ENCODE results near the gene VPS16.

The VPS16 gene

DNA sequence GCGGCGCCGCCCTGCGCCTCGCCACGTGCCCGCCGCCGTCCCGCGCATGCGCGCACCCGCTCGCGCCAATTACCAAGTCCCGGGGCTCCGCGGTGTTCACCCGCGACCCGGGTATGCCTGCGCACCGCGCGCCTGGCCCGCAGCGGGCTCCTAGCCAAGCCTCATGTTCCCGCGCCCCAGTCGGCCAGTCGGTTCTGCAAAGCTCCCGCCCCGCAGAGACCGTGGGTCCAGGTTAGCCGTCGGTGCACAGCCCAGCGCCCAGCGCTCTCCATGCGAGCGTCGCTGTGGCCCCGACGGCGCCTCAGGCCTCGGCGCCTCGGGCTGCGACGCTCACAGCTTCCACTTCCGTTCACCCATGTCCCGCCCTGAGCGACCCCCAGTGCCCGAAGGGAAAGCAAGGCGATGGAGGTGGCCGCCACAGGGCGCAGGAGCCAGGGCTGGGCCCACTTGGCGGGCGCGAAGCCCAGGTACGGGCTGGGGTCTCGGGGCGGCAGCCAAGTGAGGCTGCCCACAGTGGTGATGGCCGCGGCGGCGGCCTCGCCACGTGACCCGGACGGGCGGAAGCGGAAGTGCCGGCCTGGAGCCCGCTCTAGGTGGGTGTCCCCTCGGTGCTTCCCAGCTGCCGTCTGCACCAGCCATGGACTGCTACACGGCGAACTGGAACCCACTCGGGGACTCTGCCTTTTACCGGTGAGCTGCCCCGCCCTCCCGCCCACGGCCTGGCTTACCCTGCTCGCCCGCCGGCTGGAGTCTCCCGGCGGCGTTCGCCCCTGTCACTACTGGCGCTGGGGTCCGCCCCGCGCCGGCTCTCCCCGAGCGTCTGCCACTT is at the start of gene VPS16, which contains the start of gene PCED1A:
TSS of gene VPS16 (plus strand) at position 608 of the 829 bp plus-strand sequence. CDS start at position 638, 30 bp downstream.
TSS of gene PCED1A (minus strand) at position 518 of the 829 bp plus-strand sequence. CDS start 743 bp downstream, outside the sequence.
- peak; percentile 94 for DNase-seq

DNA sequence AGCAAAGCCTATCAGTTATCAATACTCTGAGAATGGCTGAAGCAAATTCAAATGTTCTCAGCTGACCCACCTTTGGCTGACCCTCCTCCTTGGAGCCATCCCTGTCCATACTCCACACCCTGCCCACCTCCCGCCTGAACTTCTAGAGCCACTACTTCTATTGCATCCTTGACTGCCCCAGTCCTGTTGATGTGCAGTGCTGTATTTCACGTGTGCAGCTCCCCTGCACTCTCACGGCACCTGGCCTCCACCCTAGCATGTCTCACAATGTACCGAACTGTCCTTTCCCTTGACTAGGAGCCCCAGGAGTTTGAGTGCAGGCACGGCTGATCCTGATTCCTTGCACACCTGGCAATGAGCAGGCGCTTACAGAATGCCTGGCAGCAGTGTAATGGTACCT is 47.1 kb upstream of the VPS16 start:
- DNase-seq, result no peak

DNA sequence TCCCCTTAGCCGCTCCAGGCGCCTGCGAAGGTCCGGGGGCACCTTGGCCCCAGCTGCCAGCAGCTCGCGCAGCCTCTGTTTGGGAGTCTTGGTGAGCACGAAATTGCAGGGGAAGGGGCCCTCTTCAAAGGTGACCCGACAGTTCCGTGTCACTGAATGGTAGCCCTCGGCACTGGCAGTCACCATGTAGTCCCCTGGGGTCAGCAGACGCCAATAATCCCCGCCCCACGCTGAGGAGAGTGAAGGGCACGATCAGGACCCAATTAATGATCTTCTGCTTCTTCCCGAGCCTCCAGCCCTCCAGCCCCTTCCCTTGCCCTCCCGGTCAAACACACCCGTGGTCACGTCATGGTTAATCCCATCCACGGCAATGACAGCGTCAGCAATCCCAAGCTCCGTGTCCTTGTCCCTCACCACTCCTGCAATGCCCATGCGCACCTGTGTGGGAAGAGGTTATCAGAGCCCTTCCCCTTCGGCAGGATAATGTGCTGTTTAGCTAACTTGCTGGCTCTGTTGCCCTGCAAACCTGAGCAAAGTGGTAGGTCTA is 46.3 kb upstream of the VPS16 start:
- DNase-seq, result peak; percentile 17

DNA sequence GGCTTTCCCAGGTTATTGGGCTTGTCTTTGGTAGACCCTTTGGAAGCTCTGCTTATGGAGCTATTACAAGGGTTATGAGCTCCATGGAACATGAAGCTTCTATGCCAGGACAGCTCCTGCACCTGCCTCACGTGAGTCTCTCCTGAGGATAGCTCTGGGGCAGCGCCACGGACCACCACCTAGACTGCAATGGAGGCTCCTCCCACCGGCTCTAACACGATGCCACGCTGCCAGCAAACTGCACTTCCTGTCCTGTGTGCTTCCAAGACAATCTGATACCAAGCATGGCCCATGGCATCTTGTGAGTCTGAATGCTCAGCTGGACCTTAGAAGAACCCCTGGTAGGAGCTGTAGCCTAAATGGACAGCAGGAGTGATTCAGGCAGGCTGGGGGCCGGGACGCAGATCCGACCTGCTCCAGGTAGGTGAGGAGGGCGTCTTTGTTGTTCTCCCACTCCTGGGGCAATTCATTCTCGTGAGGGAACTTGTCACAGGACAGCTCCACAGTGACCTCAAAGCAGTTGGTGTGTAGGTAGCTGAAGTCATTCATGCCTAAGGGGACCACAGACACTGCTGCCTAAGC is 45.6 kb upstream of the VPS16 start:
- DNase-seq, result no peak

DNA sequence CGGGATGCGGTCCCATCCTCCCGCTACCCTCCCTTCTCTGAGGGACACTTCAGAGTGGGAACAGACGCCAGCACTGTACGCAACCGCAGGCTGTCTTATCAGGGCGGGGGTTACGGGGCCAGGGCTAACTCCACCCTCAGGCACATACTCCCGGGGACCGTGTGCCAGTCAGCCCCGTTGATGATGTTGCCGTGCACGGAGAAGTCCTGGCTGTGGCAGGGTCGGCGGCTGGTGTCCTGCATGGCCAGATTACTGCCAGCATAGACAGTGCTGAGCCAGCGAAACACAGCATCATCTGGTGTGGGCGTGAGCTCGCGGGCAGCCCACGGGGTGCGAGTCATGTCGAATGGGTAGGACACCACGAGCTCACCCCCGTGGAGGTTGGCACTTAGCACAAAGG is 45.1 kb upstream of the VPS16 start:
- DNase-seq, result peak; percentile 17

DNA sequence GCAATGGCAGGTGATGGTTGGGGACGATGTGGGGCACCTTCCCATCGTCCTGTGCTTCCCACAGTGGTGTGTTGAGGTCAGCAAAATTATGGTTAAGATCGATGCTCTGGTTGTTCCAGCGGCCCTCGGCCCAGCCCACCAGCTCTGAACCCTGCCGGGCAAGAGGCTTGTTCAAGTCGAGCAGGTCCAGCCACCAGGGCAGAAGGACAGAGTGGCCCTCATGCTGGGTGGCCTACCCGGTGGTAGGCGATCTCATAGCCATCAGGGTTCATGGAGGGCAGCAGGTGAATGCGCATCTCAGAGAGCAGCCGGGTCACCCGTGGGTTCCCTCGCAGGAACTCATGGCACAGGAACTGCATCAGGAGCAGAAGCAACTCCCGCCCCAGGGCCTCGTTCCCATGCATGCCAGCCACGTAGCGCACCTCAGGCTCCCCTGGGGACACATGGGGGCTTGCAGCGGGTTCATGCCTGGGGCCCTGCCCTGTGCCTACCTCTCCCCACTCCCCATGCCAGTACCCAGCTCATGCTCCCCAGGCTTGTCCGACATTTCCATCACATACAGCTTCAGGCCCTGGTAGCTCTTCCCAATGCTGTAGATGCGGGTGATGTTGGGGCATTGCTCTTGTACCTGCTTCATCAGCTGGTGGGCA is 44.4 kb upstream of the VPS16 start:
- no peak for DNase-seq

DNA sequence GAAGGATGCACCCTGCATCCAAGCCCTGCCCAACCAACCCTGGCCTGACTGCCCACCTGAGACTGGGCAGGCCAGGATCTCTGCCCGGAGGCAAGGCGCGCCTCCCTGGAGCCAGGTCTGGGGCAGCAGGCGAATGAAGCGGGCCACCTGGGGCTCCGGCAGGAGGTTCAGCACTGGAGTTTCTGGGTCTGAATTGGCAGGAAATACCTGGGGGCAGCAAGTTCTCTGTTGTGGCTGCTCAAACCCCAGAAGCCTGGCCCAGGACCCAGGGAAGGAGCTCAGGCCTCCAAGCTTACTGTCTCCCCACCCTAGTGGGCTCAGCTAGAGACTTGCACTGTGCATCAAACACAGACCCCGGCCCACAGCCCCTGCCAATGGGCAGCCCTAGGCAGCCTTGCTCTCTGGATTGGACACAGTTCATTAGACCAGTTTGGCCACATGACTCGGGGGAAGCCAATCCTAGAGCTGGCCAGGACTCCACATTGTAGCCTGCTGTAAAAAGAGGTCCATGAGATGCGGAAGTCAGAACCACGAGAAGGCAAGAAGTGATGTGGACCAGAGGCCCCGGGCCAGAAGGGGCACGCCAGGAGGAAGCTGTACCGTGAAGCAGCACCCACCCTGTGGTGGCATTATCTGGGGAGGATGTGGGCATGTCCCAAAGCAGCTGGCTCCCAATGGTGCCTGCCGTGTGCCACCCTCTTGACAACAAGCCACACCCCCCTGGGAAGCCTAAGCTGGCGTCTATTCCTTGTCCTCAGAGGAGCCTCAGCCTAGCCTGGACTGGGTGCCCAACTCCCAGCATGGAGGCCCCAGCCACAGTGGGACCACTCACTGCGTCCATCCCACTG is 43.2 kb upstream of the VPS16 start:
- DNase-seq, result no peak

DNA sequence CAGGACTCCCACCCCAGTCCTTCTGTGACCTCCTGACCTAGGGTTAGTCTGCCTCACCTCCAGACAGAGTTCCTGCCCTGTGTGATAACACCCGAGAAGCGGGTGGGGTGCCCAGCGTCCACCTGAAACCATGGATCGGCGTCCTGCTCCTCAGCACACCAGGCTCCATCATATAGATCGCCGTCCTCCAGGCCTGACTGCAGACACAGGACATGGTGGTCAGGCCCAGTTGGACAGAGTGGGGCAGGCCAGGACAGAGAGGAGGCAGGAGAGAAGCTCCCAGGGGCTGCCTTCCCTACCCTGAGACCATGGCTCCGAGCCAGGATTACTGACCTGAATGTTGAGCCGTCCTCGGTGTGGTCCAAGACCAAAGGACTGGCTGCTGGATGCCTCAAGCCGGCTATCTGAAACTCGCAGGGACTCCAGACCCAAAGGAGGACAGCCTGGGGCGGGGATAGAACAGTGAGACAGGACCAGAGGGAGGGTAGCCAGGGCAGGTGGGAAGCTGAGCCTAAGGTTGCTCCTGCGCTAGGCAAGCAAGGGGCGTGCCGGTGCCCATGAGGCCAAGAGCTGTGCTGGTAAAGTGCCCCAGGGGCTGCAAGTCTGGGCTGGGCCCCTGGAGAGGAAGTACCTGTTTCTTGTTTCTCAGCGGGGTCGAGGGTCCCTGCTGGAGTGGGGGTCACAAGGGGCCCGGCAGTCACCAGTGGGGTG is 42.3 kb upstream of the VPS16 start:
- peak; percentile 29 for DNase-seq

DNA sequence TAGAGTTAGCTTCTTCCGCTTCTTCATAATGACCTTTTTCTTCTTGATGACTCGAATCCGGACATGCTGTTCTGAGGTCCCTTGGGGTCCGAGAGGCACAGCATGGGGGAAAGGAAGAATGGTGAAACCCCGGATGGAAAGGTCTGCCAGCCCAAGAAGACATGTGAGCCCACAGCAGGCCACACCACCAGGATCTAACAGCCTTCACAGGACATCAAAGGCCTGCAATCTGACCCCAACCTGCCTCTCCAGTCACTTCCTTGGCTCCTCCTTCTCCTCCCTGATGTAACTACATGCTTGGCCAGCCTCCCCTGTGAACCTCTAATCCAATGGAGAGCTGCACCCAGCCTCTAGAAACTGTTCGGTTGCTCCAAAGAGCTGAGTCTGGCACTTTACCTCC is 41.7 kb upstream of the VPS16 start:
- DNase-seq, result peak; percentile 20

DNA sequence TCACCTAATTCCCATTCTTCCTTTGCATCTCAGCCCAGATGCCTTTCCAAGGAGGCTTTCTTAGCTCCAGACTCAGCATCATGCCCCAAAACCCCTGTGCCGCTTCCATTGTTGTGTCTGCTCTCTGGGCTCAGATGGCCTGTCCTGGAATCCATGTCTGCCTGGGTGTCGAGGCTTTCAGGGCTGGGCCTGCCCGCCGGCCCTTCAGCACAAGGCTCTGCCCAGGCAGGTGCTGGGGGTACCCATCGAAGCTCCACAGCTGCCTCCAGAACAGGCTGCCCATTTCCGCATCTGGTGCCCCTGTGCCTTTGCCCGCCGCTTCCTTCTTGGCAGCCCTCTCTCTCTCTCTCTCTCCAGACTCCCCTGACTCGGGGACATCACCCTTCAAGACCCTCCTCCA is 41.3 kb upstream of the VPS16 start:
- peak; percentile 18 for DNase-seq

DNA sequence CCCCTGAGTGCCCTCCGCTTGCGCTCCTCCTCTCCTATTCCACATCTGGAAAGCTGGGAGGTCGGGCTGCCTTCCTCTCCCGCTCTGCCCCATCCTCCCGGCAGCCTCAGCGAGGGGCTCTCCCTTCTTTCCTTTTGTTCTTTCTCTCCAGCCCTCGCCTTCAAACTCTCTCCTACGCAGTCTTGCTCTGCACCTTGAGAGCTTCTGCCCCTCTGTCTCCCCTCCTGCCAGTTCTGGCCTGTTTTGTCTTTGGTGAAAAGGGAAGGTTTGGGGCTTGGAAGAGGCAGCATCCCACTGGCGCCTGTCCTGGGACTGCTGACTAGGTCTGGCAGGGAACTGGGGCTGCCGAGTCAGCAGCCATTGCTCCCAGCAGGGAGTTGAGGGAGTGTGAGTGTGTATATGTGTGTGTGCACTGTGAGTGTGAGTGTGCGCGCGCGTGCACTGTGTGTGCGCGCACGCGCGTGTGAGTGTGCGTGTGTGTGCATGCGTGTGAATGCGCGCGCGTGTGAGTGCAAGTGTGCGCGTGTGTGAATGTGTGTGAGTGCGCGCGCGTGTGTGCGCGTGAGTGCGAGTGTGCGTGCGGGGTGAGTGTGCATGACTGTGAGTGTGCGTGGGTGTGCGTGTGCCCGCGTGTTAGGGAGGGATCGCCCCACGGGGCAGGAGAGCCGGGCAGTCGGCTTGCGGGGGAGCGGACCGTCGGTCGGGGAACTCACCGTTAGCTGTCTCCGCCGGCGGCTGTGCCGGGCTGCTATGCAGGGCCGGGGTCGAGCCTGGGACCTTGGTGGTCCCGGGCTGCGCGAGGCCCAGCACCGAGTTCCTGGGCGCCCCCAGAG is 40.6 kb upstream of the VPS16 start:
- peak; percentile 61 for DNase-seq

DNA sequence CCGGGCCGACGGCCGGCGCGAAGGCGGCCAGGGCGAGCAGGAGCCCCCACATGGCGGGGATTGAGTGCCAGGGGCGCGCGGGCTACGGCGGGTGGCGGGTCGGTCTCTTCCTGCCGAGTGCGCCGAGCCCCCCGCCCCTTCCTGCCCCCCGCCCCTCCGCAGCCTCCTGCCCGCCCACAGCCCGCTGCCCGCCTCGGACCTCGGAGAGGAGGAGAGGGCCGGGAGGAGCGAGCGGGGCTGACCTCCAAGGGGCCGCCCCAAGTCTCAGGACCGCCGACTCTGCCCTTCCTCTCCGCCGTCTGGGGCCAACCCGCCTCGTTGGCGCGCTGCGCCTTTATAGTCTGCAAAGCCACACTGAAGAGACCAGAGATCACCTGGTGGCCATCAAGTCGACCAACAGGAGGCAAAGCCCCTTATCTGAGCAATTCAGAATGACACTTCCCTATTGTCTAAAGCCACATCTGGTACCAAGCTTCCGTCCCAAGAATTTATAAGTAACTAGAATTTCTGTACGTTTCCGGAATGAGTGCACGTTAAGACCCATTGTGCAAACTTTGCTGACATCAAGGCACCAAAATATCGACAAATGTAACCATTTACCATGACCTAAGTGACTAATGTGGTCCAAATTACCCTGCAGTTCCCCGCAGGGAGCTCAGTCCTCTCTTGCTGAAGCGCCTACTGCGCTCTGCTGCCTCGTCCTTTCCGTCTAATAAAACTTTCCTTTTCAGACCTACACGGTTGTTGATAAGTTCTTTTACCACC is 39.8 kb upstream of the VPS16 start, which contains the start of gene CPXM1:
TSS of gene CPXM1 (minus strand) at position 107 of the 765 bp plus-strand sequence. CDS start at position 52, 55 bp downstream.
- peak; percentile 82 for DNase-seq

DNA sequence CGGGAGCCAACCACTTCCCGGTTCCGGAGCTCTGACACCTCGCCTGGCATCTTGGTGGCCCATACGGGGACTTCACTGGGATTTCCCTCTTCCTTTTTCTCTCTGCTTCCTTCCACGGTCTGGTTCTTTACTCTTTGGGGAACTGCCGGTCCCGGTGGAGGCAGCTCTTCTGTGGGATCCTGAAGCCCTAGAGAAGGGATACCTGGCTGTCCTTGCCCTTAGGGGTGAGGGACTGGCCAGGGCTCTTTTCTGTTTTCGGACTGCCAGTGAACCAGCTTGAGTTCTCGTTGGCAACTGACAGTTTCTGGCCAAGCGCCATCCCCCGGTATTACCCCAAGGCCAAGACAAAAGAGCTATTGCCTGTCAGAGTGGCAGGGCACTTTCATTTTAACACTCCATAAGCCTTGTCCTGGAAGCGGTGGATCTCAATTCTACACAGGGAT is 39.2 kb upstream of the VPS16 start:
- DNase-seq, result peak; percentile 20

DNA sequence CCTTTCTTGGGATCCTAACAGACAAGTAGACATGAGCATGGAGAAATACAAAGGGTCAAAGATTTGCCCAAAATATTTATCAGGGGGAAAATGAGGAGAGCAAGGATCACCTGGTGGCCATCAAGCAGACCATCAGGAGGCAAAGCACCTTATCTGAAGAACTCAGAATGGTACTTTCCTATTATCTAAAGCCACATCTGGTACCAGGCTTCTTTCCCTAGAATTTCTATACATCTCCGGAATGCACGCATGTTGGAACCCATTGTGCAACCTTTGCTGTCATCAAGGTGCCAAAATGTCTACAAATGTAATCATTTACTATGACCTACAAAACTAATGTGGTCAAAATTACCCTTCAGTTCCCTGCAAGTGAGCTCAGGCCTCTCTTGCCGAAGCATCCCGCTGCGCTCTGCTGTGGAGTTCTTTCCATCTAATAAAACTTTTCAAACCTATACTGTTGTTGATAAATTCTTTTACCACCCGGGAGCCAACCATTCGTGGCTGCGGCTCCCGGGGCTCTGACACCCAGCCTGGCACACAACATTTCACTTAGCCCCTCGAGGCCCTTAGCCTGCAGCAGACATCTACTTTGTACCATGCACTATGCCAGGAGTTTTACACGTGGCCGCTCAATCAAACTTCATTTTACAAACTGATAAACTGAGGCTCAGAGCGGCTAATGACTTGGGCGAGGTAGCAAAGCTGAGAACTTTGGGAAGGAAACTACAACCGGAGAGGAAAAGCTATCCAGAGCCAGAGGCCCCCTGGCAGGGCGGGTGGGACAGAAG is 36.3 kb upstream of the VPS16 start:
- DNase-seq, result no peak

DNA sequence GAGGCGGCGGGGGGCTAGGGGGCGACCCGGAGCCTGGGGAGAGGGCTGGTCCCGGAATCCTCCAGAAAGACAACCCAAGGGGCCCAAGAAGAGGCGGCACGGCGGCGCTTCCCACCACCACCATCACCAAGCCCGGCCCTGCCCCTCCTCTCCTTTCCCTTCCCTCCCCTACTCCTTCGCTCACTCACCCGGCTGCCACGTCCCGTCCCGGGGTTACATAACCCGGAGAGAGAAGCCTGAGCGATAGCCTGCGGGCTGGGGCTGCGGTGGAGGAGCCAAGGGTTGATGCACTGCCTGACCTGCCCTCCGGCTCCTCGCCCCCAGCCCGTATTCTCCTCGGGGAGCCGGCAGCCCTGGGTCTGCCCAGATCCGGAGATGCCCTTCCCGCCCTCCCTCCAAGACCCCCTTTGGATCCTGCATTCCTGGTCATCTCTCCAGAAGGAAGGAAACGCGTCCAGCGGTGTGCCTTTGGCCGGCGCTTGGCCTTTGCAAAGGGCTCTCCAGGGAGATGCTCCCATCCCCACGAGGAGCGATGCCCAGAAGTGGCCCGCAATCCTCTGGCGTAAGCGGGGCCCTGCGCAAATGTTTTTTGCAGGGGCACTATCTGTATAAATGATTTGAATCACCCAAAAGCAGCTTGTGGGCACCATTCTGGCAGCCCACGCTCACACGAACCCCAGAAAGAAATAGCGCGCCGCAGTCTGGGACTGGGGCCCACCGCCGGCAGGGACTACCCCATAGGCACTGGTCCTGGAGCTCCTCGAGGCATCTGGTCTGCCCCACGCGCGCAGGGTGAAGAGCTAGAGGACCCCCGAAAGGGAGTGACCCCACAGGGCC is 35.5 kb upstream of the VPS16 start:
- peak; percentile 35 for DNase-seq

DNA sequence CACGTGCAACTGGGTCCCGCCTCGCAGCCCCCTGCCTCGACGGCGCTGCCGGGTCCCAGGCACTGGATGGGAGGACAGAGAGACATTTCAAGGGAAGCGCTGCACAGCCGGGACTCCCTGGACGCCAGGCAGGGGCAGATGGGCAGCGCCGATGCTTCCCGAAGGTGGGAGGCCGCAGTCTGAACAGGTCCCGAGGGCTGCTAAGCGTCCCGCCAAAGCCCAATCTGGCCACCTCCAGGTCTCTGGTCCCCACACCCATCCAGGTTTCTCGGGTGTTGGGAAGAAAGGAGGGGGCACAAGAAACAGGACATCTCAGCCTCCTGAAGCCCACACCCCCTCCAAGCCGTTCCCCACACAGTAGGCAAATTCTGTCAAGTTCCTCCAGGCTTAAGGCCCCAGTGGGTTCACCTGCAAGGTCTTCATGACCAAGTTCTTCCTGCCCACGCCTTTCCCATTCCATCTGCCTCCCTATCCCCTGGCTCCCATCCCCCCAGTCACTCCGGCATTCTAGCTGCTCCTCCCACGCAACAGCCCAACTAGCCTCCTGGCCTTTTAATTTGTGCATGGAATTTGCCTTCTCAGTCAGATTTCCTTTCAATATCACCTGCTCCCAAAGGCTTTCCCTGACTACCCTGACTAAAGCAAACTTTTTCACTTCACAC is 34.7 kb upstream of the VPS16 start:
- peak; percentile 18 for DNase-seq

DNA sequence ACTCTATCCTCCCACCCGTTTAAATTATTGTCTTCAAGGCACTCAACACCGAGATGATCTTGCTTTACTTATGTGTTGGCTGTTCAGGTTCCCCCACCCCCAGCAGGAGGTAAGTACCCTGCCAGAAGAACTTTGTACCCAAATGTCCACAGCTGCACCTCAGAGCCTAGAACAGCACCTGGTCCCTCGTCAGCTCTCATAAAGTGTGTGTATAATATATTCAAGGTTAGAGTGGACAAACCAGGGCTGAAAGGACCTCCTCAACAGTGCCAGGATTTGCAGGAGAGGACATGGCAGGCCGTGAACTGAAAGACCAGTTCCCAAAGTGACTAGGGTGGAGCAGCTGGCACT is 34.2 kb upstream of the VPS16 start:
- no peak for DNase-seq

DNA sequence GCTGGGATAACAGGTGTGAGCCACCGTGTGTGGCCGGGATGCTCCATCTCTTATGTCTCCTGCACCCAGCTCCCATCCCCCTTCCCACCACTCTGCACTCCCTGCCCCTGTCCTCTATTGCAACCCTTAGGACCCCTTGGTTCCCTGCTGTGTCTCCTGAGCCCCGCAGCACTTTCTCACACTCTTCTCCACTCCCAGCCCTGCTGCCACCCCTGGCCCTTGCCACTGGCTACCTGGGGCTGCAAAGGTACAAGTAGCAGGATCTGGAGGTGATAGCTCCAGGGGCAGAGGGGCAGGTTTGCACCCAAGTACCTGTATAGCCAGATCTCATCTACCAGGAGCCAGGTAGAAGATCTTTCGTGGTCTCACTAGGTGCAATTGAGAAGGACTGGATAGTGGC is 33.5 kb upstream of the VPS16 start:
- DNase-seq, result no peak

Data from right hindlimb (tissue), 1 donor.